ENCODE data around the gene FZR1.

The FZR1 gene

GRCh38 chr19:3477951-3478350, 28.2 kb upstream of the FZR1 start:
- in situ Hi-C loops (cut with HindIII; ENCODE audit: low pct_unique_long_range_greater_than_20kb, low sequenced_read_pairs): no loop called here
- DNase-seq (ENCODE audit: low read depth in 1 of 2, low spot score in 1 of 2): no peak
- TF ChIP-seq JUND (IDR thresholded peaks at IDR 0.05; ENCODE audit: low read depth): no peak

- TF ChIP-seq JUND (IDR thresholded peaks at IDR 0.05; ENCODE audit: low read depth): no peak
- in situ Hi-C loops (cut with HindIII; ENCODE audit: low pct_unique_long_range_greater_than_20kb, low sequenced_read_pairs): no loop called here
- DNase-seq (ENCODE audit: low read depth in 1 of 2, low spot score in 1 of 2): no peak
Measured at GRCh38 chr19:3478409-3479176, 27.5 kb upstream of the FZR1 start.

GRCh38 chr19:3479177-3479833, 26.8 kb upstream of the FZR1 start:
- in situ Hi-C loops (cut with HindIII; ENCODE audit: low pct_unique_long_range_greater_than_20kb, low sequenced_read_pairs): no loop called here
- peak in 1 of 2 experiments; percentile 70 for DNase-seq (ENCODE audit: low read depth in 1 of 2, low spot score in 1 of 2)
- no peak for TF ChIP-seq JUND (IDR thresholded peaks at IDR 0.05; ENCODE audit: low read depth)

GRCh38 chr19:3479834-3480215, 26.3 kb upstream of the FZR1 start:
- DNase-seq (ENCODE audit: low read depth in 1 of 2, low spot score in 1 of 2): peak in 1 of 2 experiments; percentile 68
- in situ Hi-C loops (cut with HindIII; ENCODE audit: low pct_unique_long_range_greater_than_20kb, low sequenced_read_pairs): no loop called here
- no peak for TF ChIP-seq JUND (IDR thresholded peaks at IDR 0.05; ENCODE audit: low read depth)

GRCh38 chr19:3480383-3481091, 25.6 kb upstream of the FZR1 start, which contains the start of gene SMIM24:
Gene SMIM24, minus strand, starts transcription at chr19:3480525. Its CDS starts 62 bp downstream, at chr19:3480463.
- no peak for DNase-seq (ENCODE audit: low read depth in 1 of 2, low spot score in 1 of 2)
- in situ Hi-C loops (cut with HindIII; ENCODE audit: low pct_unique_long_range_greater_than_20kb, low sequenced_read_pairs): no loop called here
- no peak for TF ChIP-seq JUND (IDR thresholded peaks at IDR 0.05; ENCODE audit: low read depth)

GRCh38 chr19:3481241-3482090, 24.6 kb upstream of the FZR1 start:
- in situ Hi-C loops (cut with HindIII; ENCODE audit: low pct_unique_long_range_greater_than_20kb, low sequenced_read_pairs): no loop called here
- no peak for DNase-seq (ENCODE audit: low read depth in 1 of 2, low spot score in 1 of 2)
- no peak for TF ChIP-seq JUND (IDR thresholded peaks at IDR 0.05; ENCODE audit: low read depth)

- DNase-seq (ENCODE audit: low read depth in 1 of 2, low spot score in 1 of 2): no peak
- no peak for TF ChIP-seq JUND (IDR thresholded peaks at IDR 0.05; ENCODE audit: low read depth)
- in situ Hi-C loops (cut with HindIII; ENCODE audit: low pct_unique_long_range_greater_than_20kb, low sequenced_read_pairs): no loop called here
Measured at GRCh38 chr19:3482507-3483225, 23.4 kb upstream of the FZR1 start.

- TF ChIP-seq JUND (IDR thresholded peaks at IDR 0.05; ENCODE audit: low read depth): no peak
- in situ Hi-C loops (cut with HindIII; ENCODE audit: low pct_unique_long_range_greater_than_20kb, low sequenced_read_pairs): no loop called here
- no peak for DNase-seq (ENCODE audit: low read depth in 1 of 2, low spot score in 1 of 2)
Measured at GRCh38 chr19:3483226-3483628, 22.9 kb upstream of the FZR1 start, which contains the start of gene SMIM44. Gene SMIM44, minus strand, starts transcription at chr19:3483441. Its CDS starts 38 bp downstream, at chr19:3483403.

GRCh38 chr19:3491396-3492119, 14.6 kb upstream of the FZR1 start:
- in situ Hi-C loops (cut with HindIII; ENCODE audit: low pct_unique_long_range_greater_than_20kb, low sequenced_read_pairs): no loop called here
- no peak for TF ChIP-seq JUND (IDR thresholded peaks at IDR 0.05; ENCODE audit: low read depth)
- DNase-seq (ENCODE audit: low read depth in 1 of 2, low spot score in 1 of 2): no peak

- no peak for TF ChIP-seq JUND (IDR thresholded peaks at IDR 0.05; ENCODE audit: low read depth)
Measured at GRCh38 chr19:3492131-3492839, 13.8 kb upstream of the FZR1 start.

More at GRCh38 chr19:3492131-3492839, 13.8 kb upstream of the FZR1 start:
- no peak for DNase-seq (ENCODE audit: low read depth in 1 of 2, low spot score in 1 of 2)
- in situ Hi-C loops (cut with HindIII; ENCODE audit: low pct_unique_long_range_greater_than_20kb, low sequenced_read_pairs): no loop called here
